CD4-positive, alpha-beta T cell treated with Interleukin-2 at 100 ng/mL for 4 hours (primary cell): ENCODE data around the gene TMEM43.

Experiments
- DNase-seq: peaks from one replicate; pipeline ENCODE4 v3.0.0-alpha.2; 2020; ENCODE audit warnings: low spot score

TMEM43 gene

GRCh38 chr3:14122301-14122700 is 2.6 kb upstream of the TMEM43 start:
- DNase-seq, result no peak

- DNase-seq, result no peak
Measured at GRCh38 chr3:14123308-14124222, 1.3 kb upstream of the TMEM43 start.

- DNase-seq, result peak; percentile 69
Measured at GRCh38 chr3:14124223-14124614, 633 bp upstream of the TMEM43 start.

GRCh38 chr3:14125193-14126016 is 553 bp downstream of the TMEM43 start:
- peak; percentile 82 for DNase-seq

GRCh38 chr3:14126017-14126886 is 1.4 kb downstream of the TMEM43 start:
- no peak for DNase-seq

GRCh38 chr3:14126887-14127505 is 2.1 kb downstream of the TMEM43 start:
- no peak for DNase-seq

GRCh38 chr3:14127516-14128161 is 2.8 kb downstream of the TMEM43 start:
- DNase-seq, result no peak

- no peak for DNase-seq
Measured at GRCh38 chr3:14128724-14129123, 3.9 kb downstream of the TMEM43 start.

- DNase-seq, result no peak
Measured at GRCh38 chr3:14129296-14129695, 4.4 kb downstream of the TMEM43 start.

- DNase-seq, result no peak
Measured at GRCh38 chr3:14130230-14130629, 5.4 kb downstream of the TMEM43 start.

- no peak for DNase-seq
Measured at GRCh38 chr3:14130707-14131106, 5.9 kb downstream of the TMEM43 start.

- DNase-seq, result no peak
Measured at GRCh38 chr3:14131134-14131533, 6.3 kb downstream of the TMEM43 start.

GRCh38 chr3:14132120-14132519 is 7.3 kb downstream of the TMEM43 start:
- DNase-seq, result no peak

GRCh38 chr3:14132689-14133088 is 7.8 kb downstream of the TMEM43 start:
- DNase-seq, result no peak

GRCh38 chr3:14133188-14133800 is 8.4 kb downstream of the TMEM43 start:
- no peak for DNase-seq

- no peak for DNase-seq
Measured at GRCh38 chr3:14133876-14134275, 9.0 kb downstream of the TMEM43 start.

GRCh38 chr3:14134291-14134690 is 9.4 kb downstream of the TMEM43 start:
- no peak for DNase-seq

- no peak for DNase-seq
Measured at GRCh38 chr3:14135581-14135980, 10.7 kb downstream of the TMEM43 start.

- no peak for DNase-seq
Measured at GRCh38 chr3:14137004-14137403, 12.2 kb downstream of the TMEM43 start.

GRCh38 chr3:14137445-14137844 is 12.6 kb downstream of the TMEM43 start:
- no peak for DNase-seq
